GM12878 (cell line): ENCODE results near the gene STT3B. TPM values are rescaled to one million over a fixed set of nuclear protein-coding genes. Genes with fewer than 3 reads are reported as not detected.
A peak's percentile ranks its signal among the peaks of the same experiment; 100 is the strongest.

Experiments
- ATAC-seq: fragments of 200-7000 bp; cut with Tn5 transposase; 3 replicates; pipeline ENCODE4 v1.9.1; 2020; ENCODE audit warnings: mild to moderate bottlenecking, moderate library complexity
- BruUV-seq: library from RNA; stranded (reverse); fragments of 400-500 nt; replicated peaks from 2 replicates; lab custom pipeline; 2021; lab: Mats Ljungman, UMichigan
- CTCF ChIA-PET: fragments of 300-600 bp; sonication (Branson Sonifier 250); formaldehyde crosslinking; extraction: SDS; loops from one replicate; lab custom pipeline; 2021; ENCODE audit warnings: inconsistent platforms; lab: Yijun Ruan, JAX
- POLR2A ChIA-PET: fragments of 350-600 bp; formaldehyde crosslinking; extraction: SDS; loops from one replicate; lab custom pipeline; 2021; ENCODE audit warnings: inconsistent platforms; lab: Charles Lee
- RAD21 ChIA-PET: fragments of 300-600 bp; sonication (Branson Sonifier 250); formaldehyde crosslinking; loops from one replicate; lab custom pipeline; 2023; ENCODE audit warnings: antibody characterized with exemption; ENCODE audit not compliant: unreplicated experiment; lab: Charles Lee
- SMC1A ChIA-PET: fragments of 300-600 bp; sonication (Branson Sonifier 250); formaldehyde crosslinking; loops from one replicate; lab custom pipeline; 2023; ENCODE audit not compliant: unreplicated experiment, uncharacterized antibody; lab: Charles Lee
- DNase-seq: peaks from one replicate; pipeline ENCODE4 v3.0.0-alpha.2; 2011; ENCODE audit warnings: low read depth, low spot score
- FAIRE-seq: peaks from 3 replicates; lab custom pipeline; 2011; peaks lifted over from hg19 to GRCh38; lab: Jason Lieb, UNC
- H2AFZ ChIP-seq: 2 replicates; pipeline ENCODE4 v1.6.0; 2011; ENCODE audit warnings: low read depth, low read length, control low read depth; ENCODE audit not compliant: control insufficient read depth
- H3K27ac ChIP-seq: 2 replicates; pipeline ENCODE4 v1.5.1; 2011; ENCODE audit warnings: control low read depth; ENCODE audit not compliant: control insufficient read depth, insufficient read depth
- H3K27me3 ChIP-seq, 2 experiments: replicated peaks in 1 of 2; 2 replicates each; pipeline versions ENCODE4 v1.6.0 to v1.6.1; 2011; ENCODE audit warnings: low read length in 1 of 2; ENCODE audit not compliant: control insufficient read depth in 2 of 2, insufficient read depth in 2 of 2
- H3K36me3 ChIP-seq, 2 experiments: 2 replicates each; pipeline ENCODE4 v1.5.1; 2011; ENCODE audit warnings: low read length in 1 of 2; ENCODE audit not compliant: control insufficient read depth in 2 of 2, insufficient read depth in 2 of 2
- H3K4me1 ChIP-seq: 2 replicates; pipeline ENCODE4 v1.6.1; 2011; ENCODE audit warnings: mild to moderate bottlenecking, low read length, moderate library complexity, mixed read lengths; ENCODE audit not compliant: control insufficient read depth, insufficient read depth
- H3K4me2 ChIP-seq: 2 replicates; pipeline ENCODE4 v1.6.0; 2011; ENCODE audit warnings: control low read depth; ENCODE audit not compliant: control insufficient read depth, insufficient read depth
- H3K4me3 ChIP-seq: fragments of 200-600 bp; sonication (generic); 2 replicates; pipeline ENCODE4 v1.5.1; 2016
- H3K79me2 ChIP-seq: 2 replicates; pipeline ENCODE4 v1.6.0; 2011; ENCODE audit warnings: low read length; ENCODE audit not compliant: control insufficient read depth, insufficient read depth
- H3K9ac ChIP-seq: 2 replicates; pipeline ENCODE4 v1.8.0; 2011; ENCODE audit warnings: low read length, control low read depth, mixed read lengths; ENCODE audit not compliant: control insufficient read depth, insufficient read depth
- H3K9me3 ChIP-seq: replicated peaks from 3 replicates; pipeline ENCODE4 v1.5.1; 2011; ENCODE audit warnings: mild to moderate bottlenecking, low read length; ENCODE audit not compliant: control insufficient read depth, insufficient read depth
- H4K20me1 ChIP-seq: 2 replicates; pipeline ENCODE4 v1.6.0; 2011; ENCODE audit not compliant: control insufficient read depth, insufficient read depth
- CREB1 ChIP-seq: IDR thresholded peaks from 2 replicates; pipeline ENCODE4 v1.6.1; 2012; ENCODE audit warnings: low read depth, mild to moderate bottlenecking, inconsistent platforms
- IKZF2 ChIP-seq, 2 experiments: fragments of 450-650 bp; IDR thresholded peaks; 2 replicates each; pipeline ENCODE4 v1.6.1; 2017; ENCODE audit warnings: mild to moderate bottlenecking in 2 of 2, moderate library complexity in 2 of 2
- KLF5 ChIP-seq: fragments of 450-650 bp; IDR thresholded peaks from 2 replicates; pipeline ENCODE4 v1.6.1; 2014; ENCODE audit warnings: mild to moderate bottlenecking; ENCODE audit not compliant: partially characterized antibody
- RELA ChIP-seq: fragments of 450-650 bp; IDR thresholded peaks from 2 replicates; pipeline ENCODE4 v1.8.0; 2014; ENCODE audit warnings: borderline replicate concordance; ENCODE audit not compliant: partially characterized antibody
- TCF3 ChIP-seq: IDR thresholded peaks from 2 replicates; pipeline ENCODE4 v1.6.1; 2012; ENCODE audit warnings: low read depth, mild to moderate bottlenecking, low read length, borderline replicate concordance; ENCODE audit not compliant: insufficient read depth
- ZBTB40 ChIP-seq: fragments of 450-650 bp; IDR thresholded peaks from 2 replicates; pipeline ENCODE4 v1.6.1; 2016; ENCODE audit warnings: mild to moderate bottlenecking, moderate library complexity, borderline replicate concordance
- ZNF384 ChIP-seq: IDR thresholded peaks from 2 replicates; pipeline ENCODE4 v1.6.1; 2012; ENCODE audit warnings: low read depth, mild to moderate bottlenecking, low read length, improper control_type of control experiment, borderline replicate concordance
- WGBS: methylation state at CpG from one replicate; pipeline ENCODE4 v1.1.6; 2016; ENCODE audit warnings: low lambda C conversion rate; ENCODE audit not compliant: insufficient replicate concordance, insufficient coverage; ENCODE audit errors: missing lambda C conversion rate; 5-methylcytosine and 5-hydroxymethylcytosine counted together
- in situ Hi-C: fragments of 300-500 bp; cut with MboI; formaldehyde crosslinking; loops from 9 replicates; pipeline ENCODE4 v1.14.3; 2018; ENCODE audit warnings: mixed read lengths
- intact Hi-C: fragments of 100-400 bp; cut with micrococcal nuclease; formaldehyde crosslinking; loops from one replicate; pipeline ENCODE4 v1.14.2; 2022; ENCODE audit not compliant: unreplicated experiment
- polyA plus RNA-seq, 11 experiments: library from polyadenylated mRNA; depleted of rRNA in 4 of 11; unstranded in 6 of 11; stranded (reverse) in 5 of 11; fragments of >200 nt; fragmentation: Nextera tagmentation in 4 of 11; fragmentation: Illumina TruSeq in 1 of 11; extraction: Ambion mirVana in 4 of 11; extraction: Trizol in 1 of 11; gene quantifications; 1 replicate in 1 of 11; 2 replicates in 10 of 11; pipeline versions ENCODE4 v1.2.1 to v1.2.3, GENCODE V29; 2011 to 2016; ENCODE audit warnings: inconsistent platforms in 2 of 11, missing spikeins in 2 of 11, low read depth in 1 of 11
- total RNA-seq, 4 experiments: library from RNA; depleted of rRNA in 3 of 4; stranded (reverse); fragments of >200 nt in 3 of 4; fragmentation: Illumina TruSeq in 1 of 4; extraction: Trizol in 1 of 4; gene quantifications; 2 replicates each; pipeline versions ENCODE4 v1.2.1 to v1.2.3, GENCODE V29; 2013 to 2021

STT3B gene
- total and polyA plus RNA-seq, 10 of the 15 experiments (the other 5 are each of a cell fraction or from before 2014, with no cell fraction given), result 19.9 to 208 (median 79.6) TPM

DNA sequence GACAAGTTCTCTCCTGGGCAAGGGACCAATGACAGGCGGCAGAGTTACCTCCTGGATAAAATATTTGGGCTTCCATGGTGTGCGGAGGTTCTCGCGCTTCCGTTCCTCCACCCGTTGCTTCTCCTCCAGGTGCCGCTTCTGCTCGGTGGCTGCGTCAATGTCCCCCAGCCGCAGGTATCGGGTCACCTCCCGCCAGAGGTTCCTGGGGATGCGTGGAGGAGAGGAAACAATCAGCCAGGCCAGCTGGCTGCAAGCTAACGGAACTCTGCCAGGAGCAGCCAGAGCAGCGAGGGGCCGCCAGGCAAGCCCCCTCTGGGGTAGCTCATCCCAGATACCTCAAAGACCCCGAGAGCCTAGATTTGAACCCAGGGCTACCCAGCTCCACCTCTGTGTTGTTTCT lies 131.3 kb downstream of the STT3B start:
- 79% methylated on average over 17 of the region's 17 CpGs for WGBS
- Histone ChIP-seq H3K79me2 (no peaks in the 10 kb centered on the region), H2AFZ (no peak overlapping the region), H4K20me1 (no peaks in the 10 kb centered on the region), H3K36me3 (no peaks in the 10 kb centered on the region), H3K27me3 (no peaks in the 10 kb centered on the region), H3K4me2 (no peak overlapping the region), H3K9me3 (no peaks in the 10 kb centered on the region), H3K27ac (no peak overlapping the region), H3K4me3 (no peak overlapping the region), H3K9ac (no peak overlapping the region), H3K4me1 (no peaks in the 10 kb centered on the region)
- no TSS peak for BruUV-seq
- POLR2A ChIA-PET, result no interaction called here
- SMC1A ChIA-PET, result interaction anchor here (1.3 kb wide), 1 partner anchor 17 kb away, joined by 3 read pairs; no protein-coding TSS in a partner anchor
- in situ Hi-C loops (no loop called here), intact Hi-C loops (no loop called here)
- CTCF ChIA-PET, result interaction anchor here (1.5 kb wide), 1 partner anchor 98 kb away, joined by 3 read pairs; no protein-coding TSS in a partner anchor
- no peak for TF ChIP-seq IKZF2 (IDR thresholded peaks at IDR 0.05)
- TF ChIP-seq CREB1, result no peak
- TF ChIP-seq KLF5, result no peak
- no peak for TF ChIP-seq RELA
- ATAC-seq, result no peak
- no peak for FAIRE-seq
- DNase-seq, result no peak
- RAD21 ChIA-PET, result no interaction called here

DNA sequence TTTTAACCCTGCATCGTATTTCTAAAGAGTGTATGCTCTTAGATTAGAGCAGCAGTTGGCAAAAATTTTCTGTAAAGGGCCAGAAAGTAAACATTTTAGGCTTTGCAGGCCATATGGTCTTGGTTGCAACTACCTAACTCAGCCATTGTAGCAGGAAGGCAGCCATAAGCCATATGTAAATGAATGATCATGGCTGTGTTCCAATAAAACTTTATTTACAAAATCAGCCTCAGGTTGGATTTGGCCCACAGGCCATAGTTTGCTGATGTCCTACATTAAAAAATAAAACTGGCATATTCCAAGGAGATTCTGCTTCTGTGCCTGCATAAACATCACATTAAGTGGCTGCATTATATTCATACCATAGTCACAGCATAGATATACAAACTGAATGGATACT lies 134.9 kb downstream of the STT3B start:
- Histone ChIP-seq H2AFZ (no peak overlapping the region), H3K27ac (no peak overlapping the region), H3K4me1 (no peaks in the 10 kb centered on the region), H3K27me3 (no peaks in the 10 kb centered on the region), H4K20me1 (no peaks in the 10 kb centered on the region), H3K9ac (no peak overlapping the region), H3K9me3 (no peaks in the 10 kb centered on the region), H3K79me2 (no peaks in the 10 kb centered on the region), H3K4me2 (no peak overlapping the region), H3K36me3 (no peaks in the 10 kb centered on the region), H3K4me3 (no peak overlapping the region)
- in situ Hi-C loops (no loop called here), intact Hi-C loops (no loop called here)
- ChIA-PET POLR2A (no interaction called here), CTCF (interaction anchor here (1.6 kb wide), 1 partner anchor 28 kb away, joined by 4 read pairs; no protein-coding TSS in a partner anchor), SMC1A (interaction anchor here (0.6 kb wide), 1 partner anchor 716 kb away, joined by 3 read pairs; no protein-coding TSS in a partner anchor), RAD21 (no interaction called here)
- WGBS, result 0% methylated on average over 1 of the region's 1 CpG
- TF ChIP-seq ZNF384 (no peak), ZBTB40 (peak; percentile 67), TCF3 (no peak)
- no TSS peak for BruUV-seq
- no peak for DNase-seq
- no peak for ATAC-seq
- no peak for FAIRE-seq
